Fibroblast of peridontal ligament (primary cell): ENCODE measurements around the gene MOXD1.

Source experiments
- DNase-seq: peaks from one replicate; pipeline ENCODE4 v3.0.0-alpha.2; 2010; ENCODE audit errors: extremely low read depth

The MOXD1 gene

GRCh38 chr6:132399376-132400074, 1.8 kb downstream of the MOXD1 start:
- DNase-seq = peak; percentile 66

GRCh38 chr6:132395015-132395597, 6.2 kb downstream of the MOXD1 start:
- DNase-seq = no peak

GRCh38 chr6:132392792-132393191, 8.5 kb downstream of the MOXD1 start:
- DNase-seq = no peak

- no peak for DNase-seq
These were observed 9.0 kb downstream of the MOXD1 start for GRCh38 chr6:132392270-132392646.

- peak; percentile 77 for DNase-seq
These were observed 9.6 kb downstream of the MOXD1 start for GRCh38 chr6:132391391-132392269.

GRCh38 chr6:132390451-132390850, 10.8 kb downstream of the MOXD1 start:
- DNase-seq = no peak

- DNase-seq = no peak
These were observed 11.3 kb downstream of the MOXD1 start for GRCh38 chr6:132390017-132390416.

GRCh38 chr6:132388291-132388690, 13.0 kb downstream of the MOXD1 start:
- no peak for DNase-seq

GRCh38 chr6:132382630-132383175, 18.6 kb downstream of the MOXD1 start:
- no peak for DNase-seq

- no peak for DNase-seq
These were observed 19.9 kb downstream of the MOXD1 start for GRCh38 chr6:132381381-132381780.

- DNase-seq = peak; percentile 27
These were observed 20.8 kb downstream of the MOXD1 start for GRCh38 chr6:132380358-132381029.

GRCh38 chr6:132369526-132369925, 31.7 kb downstream of the MOXD1 start:
- DNase-seq = peak; percentile 60

- DNase-seq = no peak
These were observed 32.3 kb downstream of the MOXD1 start for GRCh38 chr6:132368916-132369481.

GRCh38 chr6:132365281-132365907, 35.9 kb downstream of the MOXD1 start:
- peak; percentile 49 for DNase-seq

- no peak for DNase-seq
These were observed 36.8 kb downstream of the MOXD1 start for GRCh38 chr6:132364306-132365074.

GRCh38 chr6:132362442-132363185, 38.7 kb downstream of the MOXD1 start:
- no peak for DNase-seq

GRCh38 chr6:132361101-132361500, 40.2 kb downstream of the MOXD1 start:
- DNase-seq = no peak

- DNase-seq = no peak
These were observed 41.4 kb downstream of the MOXD1 start for GRCh38 chr6:132359886-132360285.

- DNase-seq = peak; percentile 53
These were observed 44.2 kb downstream of the MOXD1 start for GRCh38 chr6:132357120-132357519.
